HL-60/S4 (cell line): ENCODE results near the gene XYLT1.

Experiments used
- in situ Hi-C: fragments of 300-500 bp; cut with MboI; formaldehyde crosslinking; loops from 2 replicates; pipeline ENCODE4 v1.14.3; 2022; ENCODE audit warnings: low sequenced_read_pairs

XYLT1 gene

GRCh38 chr16:17404941-17405689 is 65.6 kb downstream of the XYLT1 start:
- in situ Hi-C loops = no loop called here

GRCh38 chr16:17403859-17404545 is 66.8 kb downstream of the XYLT1 start:
- in situ Hi-C loops = no loop called here

- in situ Hi-C loops = no loop called here
Observed at GRCh38 chr16:17403156-17403809, 67.5 kb downstream of the XYLT1 start.

GRCh38 chr16:17397499-17397891 is 73.3 kb downstream of the XYLT1 start:
- in situ Hi-C loops = no loop called here

GRCh38 chr16:17396762-17397498 is 73.8 kb downstream of the XYLT1 start:
- in situ Hi-C loops = no loop called here

GRCh38 chr16:17395849-17396480 is 74.8 kb downstream of the XYLT1 start:
- in situ Hi-C loops = no loop called here

- in situ Hi-C loops = no loop called here
Observed at GRCh38 chr16:17392857-17393692, 77.7 kb downstream of the XYLT1 start.

GRCh38 chr16:17392127-17392856 is 78.5 kb downstream of the XYLT1 start:
- in situ Hi-C loops = no loop called here

GRCh38 chr16:17391715-17392114 is 79.0 kb downstream of the XYLT1 start:
- in situ Hi-C loops = no loop called here

- in situ Hi-C loops = no loop called here
Observed at GRCh38 chr16:17389384-17389783, 81.4 kb downstream of the XYLT1 start.

- in situ Hi-C loops = no loop called here
Observed at GRCh38 chr16:17387256-17387655, 83.5 kb downstream of the XYLT1 start.

GRCh38 chr16:17386229-17386628 is 84.5 kb downstream of the XYLT1 start:
- in situ Hi-C loops = no loop called here

GRCh38 chr16:17384471-17384870 is 86.3 kb downstream of the XYLT1 start:
- in situ Hi-C loops = no loop called here

GRCh38 chr16:17382949-17383863 is 87.6 kb downstream of the XYLT1 start:
- in situ Hi-C loops = no loop called here

- in situ Hi-C loops = no loop called here
Observed at GRCh38 chr16:17382514-17382913, 88.2 kb downstream of the XYLT1 start.

GRCh38 chr16:17381784-17382183 is 89.0 kb downstream of the XYLT1 start:
- in situ Hi-C loops = no loop called here

- in situ Hi-C loops = no loop called here
Observed at GRCh38 chr16:17380613-17381012, 90.1 kb downstream of the XYLT1 start.

GRCh38 chr16:17379121-17379571 is 91.6 kb downstream of the XYLT1 start:
- in situ Hi-C loops = loop anchor here (10.0 kb wide), 1 partner anchor 86 kb away; no protein-coding TSS in a partner anchor
